GM18858 (cell line): ENCODE data around the gene CFAP70.

Source experiments
- ATAC-seq: cut with Tn5 transposase; IDR thresholded peaks from one replicate; pipeline ENCODE4 v1.9.1; 2021; ENCODE audit not compliant: unreplicated experiment

The CFAP70 gene

DNA sequence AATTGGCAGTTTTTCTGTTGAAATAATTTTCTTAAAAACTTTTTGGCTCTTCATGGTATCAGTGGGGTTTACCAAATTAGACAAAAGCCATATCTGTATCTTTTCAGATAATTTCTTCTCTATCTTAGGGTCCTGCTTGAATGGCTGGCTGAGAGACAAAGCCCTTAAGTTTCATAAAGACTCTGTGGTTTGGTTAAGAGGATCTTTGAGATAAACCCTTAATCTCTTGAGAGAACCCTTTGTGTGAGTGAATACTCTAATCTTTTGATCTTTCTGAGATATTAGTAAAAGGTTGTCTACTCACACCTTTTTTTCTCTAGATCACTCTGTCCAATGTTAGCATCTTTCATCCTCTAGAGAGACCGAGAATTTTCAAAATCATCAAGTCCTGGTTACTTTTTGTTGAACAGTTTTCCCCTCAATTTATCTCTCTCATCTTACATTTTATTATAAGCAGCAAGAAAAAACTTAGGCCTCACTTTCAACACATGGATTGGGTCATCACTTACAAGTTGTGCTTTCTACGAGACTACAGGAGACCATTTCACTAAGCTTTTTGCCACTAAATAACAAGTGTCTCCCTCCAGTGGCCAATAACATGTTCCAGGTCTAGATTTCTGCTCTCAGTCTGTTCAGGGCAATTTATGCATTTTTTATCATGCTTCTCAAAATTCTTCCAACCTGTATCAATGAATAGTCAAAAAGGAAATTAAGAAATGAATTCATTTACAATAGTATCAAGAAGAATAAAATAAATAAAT is 140.1 kb downstream of the CFAP70 start:
- no peak for ATAC-seq

DNA sequence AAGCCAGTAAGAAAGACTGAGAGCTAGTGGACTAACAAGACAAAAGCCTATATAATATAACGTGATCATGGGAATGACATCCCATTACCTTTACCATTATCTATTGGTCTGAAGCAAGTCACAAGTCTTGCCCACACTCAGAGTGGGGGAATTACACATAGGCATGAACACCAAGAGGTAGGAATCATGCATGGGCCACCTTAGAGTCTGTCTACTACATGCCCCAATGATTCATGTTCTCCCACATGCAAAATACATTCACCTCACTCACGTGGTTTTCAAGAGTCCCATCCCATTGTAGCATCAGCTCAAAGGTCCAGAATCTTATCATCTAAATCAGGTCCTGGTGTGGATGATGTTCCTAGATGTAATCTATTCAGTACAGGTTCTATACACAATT is 141.0 kb downstream of the CFAP70 start:
- ATAC-seq: no peak

DNA sequence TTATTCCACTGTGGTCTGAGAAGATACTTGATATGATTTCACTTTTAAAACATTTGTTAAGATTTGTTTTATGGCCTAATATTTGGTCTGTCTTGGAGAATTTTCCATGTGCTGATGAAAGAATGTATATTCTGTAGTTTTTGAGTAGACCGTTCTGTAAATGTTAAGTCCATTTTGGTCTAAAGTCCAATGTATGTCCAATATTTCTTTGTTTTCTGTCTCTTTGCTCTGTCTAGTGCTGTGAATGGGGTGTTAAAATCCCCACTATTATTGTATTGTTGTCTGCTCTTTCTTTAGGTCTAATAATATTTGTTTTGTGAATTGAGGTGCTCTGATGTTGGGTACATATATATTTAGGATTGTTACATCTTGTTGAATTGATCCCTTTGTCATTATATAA is 142.9 kb downstream of the CFAP70 start:
- no peak for ATAC-seq

DNA sequence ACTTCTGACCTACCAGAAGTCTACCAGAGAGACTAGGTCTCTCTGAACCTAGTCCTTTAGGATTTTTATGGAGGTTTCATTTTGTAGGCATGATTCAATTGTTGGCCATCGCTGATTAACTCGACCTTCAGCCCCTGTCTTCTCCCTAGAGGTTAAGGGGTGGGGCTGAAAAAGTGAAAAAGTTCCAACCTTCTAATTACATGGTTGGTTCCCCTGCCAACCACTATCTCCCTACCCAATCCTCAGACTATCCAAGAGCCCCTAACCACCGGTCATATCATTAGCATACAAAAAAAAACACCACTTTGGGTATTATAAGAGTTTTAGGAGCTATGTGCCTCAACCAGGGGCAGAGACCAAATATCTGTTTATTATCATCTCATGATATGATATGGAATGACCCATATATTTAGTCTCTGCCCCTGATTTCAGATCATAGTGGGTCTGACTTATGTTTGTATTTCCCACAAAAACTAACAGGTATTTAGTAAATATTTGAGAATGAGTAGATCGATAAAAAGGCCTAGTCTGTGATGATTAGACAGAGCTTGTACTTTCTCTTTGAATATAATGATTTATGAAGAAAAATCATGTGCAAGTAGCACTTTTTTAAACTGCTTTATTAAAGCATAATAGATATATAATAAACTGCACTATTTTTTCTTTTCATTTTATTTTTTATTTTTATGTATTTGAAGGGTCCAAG is 147.4 kb downstream of the CFAP70 start:
- ATAC-seq: no peak

DNA sequence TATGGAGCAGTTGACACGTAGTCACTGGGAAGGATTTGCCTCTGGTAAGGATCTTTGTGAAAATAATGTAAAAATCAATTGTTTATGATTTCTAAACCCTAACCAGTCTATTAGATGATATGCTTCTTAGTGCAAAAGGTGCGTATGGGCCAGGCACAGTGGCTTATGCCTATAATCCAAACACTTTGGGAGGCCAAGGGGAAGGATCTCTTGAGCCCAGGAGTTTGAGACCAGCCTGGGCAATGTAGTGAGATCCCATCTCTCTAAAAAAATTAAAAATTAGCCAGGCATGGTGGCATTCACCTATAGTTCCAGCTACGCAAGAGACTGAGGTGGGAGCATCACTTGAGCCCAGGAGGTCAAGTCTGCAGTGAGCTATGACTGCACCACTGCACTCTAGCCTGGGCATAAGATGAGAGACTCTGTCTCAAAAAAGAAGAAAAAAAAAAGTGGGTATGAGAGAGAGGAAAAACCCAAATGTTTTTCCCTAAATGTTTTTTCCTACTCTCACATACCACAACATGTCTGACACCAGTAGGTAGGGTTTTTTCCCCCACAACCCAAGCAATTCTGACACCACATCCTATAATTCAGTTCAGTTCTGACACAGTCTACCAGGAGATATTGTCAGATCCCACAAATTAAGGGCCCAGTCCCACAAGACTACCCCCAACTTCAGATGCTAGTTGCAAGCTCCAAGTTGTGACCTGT is 148.1 kb downstream of the CFAP70 start:
- no peak for ATAC-seq

DNA sequence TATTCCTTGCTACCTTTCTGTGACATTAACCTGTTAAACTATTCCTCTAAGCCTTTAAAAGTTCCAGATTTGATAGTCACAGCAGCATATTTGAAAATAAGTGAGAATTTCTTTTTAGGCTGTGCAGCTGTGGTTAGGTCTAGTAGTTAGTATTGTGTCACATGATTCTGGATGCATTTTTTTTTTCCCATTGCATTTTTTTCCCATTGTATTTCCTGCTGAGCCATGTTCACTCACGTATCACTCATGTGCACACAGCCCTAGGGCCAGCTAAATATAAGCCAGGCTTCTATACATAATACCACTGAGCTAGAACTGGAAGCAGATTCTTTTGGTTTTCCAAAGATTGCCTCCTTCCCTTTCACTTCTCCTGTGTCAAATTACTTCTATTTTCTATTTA is 149.0 kb downstream of the CFAP70 start:
- ATAC-seq: no peak

DNA sequence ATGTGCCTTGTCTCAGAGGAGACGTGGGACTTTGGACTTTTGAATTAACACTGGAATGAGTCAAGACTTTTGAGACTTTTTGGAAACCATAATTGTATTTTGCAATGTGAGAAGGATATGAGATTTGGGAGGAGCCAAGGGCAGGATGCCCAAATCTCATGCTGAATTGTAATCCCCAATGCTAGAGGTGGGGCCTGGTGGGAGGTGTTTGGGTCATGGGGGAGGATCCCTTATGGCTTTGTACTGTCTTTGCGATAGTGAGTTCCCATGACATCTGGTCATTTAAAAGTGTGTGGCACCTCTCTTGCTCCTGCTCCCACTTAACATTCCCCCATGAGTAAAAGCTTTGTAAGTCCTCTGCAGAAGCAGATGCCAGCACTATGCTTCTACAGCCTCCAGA is 150.8 kb downstream of the CFAP70 start:
- no peak for ATAC-seq

DNA sequence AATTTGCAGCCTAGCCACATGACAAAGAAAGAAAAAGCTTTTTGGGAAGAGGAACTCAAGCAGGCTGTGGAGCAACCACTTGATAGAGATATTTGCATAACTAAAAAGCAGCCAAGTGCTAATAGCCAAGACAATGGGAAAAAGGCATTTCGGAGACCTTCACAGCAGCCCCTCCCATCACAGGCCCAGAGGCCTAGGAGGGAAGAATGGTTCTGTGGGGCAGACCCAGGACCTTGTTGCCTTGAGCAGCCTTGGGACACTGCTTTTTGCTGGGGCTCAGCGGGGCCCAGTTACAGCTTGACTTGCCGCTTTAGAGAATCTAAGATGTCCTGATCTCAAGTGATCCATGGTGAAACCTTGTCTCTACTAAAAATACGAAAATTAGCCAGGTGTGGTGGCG is 152.3 kb downstream of the CFAP70 start:
- ATAC-seq: no peak

DNA sequence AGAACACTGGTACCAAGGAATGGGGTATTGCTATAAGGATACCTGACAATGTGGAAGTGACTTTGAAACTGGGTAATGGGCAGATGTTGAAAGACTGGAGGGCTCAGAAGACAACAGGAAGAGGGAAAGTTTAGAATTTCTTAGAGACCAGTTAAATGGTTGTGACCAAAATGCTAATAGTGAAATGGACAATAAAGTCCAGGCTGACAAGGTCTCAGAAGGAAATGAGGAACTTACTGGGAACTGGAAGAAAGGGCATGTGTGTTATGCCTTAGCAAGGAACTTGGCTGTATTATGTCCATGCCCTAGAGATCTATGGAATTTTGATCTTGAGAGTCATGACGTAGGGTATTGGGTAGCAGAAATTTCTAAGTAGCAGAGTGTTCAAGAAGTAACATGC is 152.8 kb downstream of the CFAP70 start:
- no peak for ATAC-seq

DNA sequence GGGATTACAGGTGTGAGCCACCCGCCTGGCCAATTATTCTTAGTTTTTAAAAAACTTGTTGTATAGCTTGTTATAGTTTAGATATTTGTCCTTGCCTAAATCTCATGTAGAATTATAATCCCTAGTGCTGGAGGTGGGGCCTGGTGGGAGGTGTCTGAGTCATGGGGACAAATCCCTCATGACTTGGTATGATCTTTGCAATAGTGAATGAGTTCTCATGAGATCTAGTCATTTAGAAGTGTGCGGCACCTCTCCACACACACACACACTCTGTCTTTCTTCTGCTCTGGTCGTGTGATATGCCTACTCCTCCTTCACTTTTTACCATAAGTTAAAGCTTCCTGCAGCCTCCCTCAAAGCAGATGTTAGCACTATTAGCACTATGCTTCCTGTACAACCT is 153.6 kb downstream of the CFAP70 start:
- ATAC-seq: no peak
